HG03521 (cell line): Measurements from ENCODE around the gene SHB.
"Not testable (repeated sequence)": the region's sequence is repeated elsewhere in the genome, so short reads cannot be mapped to it uniquely, and the experiment has no call there.

Experiments
- ATAC-seq: cut with Tn5 transposase; IDR thresholded peaks from one replicate; pipeline ENCODE4 v1.9.1; 2021; ENCODE audit warnings: mild to moderate bottlenecking, moderate library complexity; ENCODE audit not compliant: unreplicated experiment

The SHB gene

GRCh38 chr9:37972351-37972848, 96.6 kb downstream of the SHB start:
- no peak for ATAC-seq

DNA sequence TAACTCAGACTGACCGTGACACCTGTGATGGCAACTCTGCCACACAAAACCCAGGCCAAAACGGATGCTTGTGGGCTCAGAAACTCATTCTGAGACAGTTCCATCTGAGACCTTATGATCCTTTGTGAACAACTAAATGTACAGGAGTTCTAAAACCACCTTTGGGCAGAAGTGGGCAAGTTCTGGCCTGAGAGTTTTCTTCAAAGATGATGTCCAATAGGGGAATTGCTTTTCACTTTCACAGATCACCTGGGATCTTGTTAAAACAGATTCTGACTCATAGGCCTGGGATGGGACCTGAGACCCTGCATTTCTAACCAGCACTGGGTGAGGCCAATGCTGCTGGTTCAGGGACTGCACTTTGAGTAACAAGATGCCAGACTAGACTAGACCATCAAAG, 97.3 kb downstream of the SHB start:
- ATAC-seq = no peak

GRCh38 chr9:37971108-37971459, 97.9 kb downstream of the SHB start:
- ATAC-seq = no peak

- no peak for ATAC-seq
Observed at GRCh38 chr9:37970301-37971107, 98.5 kb downstream of the SHB start.

DNA sequence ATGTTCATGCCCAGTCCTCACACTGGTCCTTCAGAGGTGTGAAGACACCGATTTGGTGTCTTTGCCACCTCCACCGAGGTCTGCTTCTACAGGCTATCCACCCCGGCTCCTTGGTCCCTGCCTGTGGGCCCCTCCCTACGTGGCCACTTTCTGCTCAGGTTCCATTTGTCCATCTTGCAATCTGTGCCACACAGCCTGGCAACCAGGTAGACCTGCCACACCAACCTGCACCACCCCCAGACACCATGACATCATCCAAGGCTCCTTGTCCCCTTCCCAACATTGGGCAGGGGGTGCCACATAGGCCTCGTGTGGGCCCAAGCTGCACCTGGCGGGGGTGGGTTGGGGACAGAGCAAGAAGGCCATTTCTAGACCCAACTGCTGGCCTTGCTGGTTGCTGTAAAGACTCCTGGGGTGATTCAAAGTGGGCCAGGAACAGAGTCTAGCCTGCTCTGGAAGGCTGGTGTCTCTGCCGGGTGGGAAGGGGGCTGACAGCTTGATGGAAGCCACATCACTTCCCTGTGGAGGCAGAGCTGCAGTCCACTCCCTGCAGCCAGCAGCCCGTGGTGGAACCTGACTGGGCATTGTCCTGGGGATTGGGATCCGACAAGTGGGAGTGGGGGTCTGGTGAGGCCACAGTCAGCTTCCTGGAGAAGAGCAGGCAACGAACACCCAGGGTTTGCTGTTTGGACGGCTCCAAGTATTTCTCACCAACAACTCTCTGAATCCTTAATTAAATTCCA, 99.3 kb downstream of the SHB start:
- no peak for ATAC-seq

GRCh38 chr9:37969130-37969529, 99.9 kb downstream of the SHB start:
- ATAC-seq = no peak

- no peak for ATAC-seq
Observed at GRCh38 chr9:37968228-37968701, 100.8 kb downstream of the SHB start.

DNA sequence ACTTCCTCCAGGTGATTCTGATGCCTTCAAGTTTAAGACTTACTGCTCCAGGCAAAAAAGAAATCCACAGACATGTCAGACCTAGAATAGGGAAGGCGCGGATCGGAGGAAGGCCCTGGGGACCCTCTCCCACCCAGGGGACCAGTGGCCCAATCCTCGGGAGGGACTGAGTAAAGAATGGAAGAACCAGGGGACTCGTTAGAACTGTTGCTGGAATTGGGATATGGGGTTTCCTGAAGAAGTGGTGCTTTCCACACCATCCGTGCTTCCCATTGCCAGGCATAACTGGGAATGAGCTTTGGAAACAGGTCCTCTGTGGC, 101.3 kb downstream of the SHB start:
- ATAC-seq = no peak

DNA sequence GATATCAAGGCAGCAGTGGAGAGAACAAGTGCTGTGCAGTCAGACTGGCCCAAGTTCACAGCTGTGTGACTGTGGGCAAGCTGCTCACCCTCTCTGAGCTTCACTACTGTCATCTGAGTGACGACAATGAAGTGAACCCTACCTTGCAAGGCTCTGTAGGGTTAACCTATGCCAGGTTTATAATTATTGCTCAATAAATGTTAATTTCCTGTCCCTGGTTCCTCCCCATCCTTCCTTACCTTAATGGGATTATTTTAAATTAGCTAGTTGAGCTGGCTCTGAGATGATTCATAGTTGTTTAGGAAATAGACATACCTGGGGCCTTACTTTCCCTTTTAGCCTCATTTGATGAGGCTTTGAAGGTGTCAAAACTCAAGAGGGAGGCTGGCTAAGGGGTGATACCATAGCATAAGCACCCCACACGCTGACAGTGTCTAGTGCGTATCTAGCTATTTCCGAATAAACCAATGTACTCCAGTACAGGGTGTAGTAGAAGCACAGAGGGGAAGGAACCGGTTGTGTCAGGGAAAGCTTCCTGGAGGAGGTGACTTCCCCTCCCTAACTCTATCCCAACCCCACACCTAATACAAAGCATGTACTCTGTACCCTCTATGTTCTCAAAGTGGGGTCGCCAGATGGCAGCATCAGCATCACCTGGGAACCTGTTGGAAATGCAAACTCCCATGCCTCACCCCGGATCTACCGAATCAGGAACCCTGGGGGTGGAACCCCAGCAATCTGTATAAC, 101.8 kb downstream of the SHB start:
- no peak for ATAC-seq

DNA sequence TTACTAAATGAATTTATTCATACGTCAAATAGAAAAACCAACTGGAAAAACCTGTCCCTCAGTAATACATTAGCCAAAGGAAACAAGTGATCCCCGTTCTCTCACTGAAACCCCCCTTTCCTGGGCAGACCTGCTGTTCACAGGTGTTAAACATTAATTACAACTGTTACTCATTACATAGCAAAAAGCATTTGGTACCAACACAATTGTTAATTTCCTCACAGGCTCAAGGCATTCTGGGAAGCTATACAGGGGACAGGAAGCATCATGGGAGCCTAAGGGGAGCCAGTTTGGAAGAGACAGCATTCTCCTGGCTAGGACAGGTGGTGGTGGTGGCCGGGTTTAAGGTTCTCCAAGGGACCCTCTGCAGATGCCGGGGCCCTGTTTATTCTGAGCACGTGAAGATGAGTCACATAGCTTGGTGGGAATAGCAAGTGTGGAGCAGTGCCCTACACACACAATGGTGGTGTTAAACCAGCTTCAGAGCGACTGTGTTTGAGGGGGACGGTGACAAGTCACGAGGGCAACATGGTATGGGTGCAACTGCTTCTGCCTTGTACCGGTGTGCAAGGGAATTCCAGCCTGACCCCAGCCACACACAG, 102.5 kb downstream of the SHB start:
- ATAC-seq = no peak

DNA sequence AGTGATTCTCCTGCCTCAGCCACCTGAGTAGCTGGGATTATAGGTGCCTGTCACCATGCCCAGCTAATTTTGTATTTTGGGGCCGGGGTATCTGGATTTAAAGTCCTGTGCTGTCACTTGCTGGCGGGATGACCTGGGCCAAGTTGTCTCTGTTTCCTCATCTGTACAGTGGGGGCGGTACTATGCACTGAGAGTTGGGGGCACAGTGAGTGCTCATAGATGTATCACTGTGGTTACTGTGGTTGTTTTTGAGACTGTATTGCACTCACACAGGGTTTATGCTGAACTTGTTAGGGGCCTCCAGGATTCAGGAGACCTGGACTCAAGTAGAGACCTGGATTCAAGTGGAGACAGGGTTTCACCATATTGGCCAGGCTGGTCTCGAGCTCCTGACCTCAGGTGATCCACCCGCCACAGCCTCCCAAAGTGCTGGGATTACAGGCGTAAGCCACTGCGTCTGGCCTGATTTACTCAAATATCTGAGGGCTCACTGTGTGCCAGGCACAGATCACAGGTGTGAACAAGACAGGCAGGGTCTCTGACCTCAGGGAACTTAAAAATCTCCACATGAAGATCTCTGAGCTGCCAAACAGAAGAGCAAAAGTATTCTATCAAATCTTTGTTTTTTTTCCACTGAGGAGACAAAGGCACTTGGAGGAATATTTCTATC, 103.2 kb downstream of the SHB start:
- not testable (repeated sequence) for ATAC-seq

DNA sequence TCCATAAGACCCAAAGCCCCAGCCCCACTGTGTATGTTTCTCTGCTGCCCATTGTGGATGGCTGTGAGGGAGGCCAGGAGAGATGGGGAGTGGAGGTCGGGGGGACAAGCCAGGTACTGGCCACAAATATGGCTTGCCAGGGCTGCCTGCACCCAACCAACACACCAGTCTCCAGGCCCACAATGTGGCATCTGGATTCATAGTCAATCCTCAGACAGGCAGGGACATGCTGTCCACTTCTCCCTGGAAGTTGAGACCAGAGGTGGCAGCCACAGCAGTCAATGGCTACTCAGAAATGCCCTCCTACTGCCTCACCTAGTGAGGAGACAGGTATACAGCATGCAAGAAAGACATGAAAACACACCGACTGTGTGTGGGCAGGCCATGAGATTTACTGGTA, 103.9 kb downstream of the SHB start:
- no peak for ATAC-seq

DNA sequence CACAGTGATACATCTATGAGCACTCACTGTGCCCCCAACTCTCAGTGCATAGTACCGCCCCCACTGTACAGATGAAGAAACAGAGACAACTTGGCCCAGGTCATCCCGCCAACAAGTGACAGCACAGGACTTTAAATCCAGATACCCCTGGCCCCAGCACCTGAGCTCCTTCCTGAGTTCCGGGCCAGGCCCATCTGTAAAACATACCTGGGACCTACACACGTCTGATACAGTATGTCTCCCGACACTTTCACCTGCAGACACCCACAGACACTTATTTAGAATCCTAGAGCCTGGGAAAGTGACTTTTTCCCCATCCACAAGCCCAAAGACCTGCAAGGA, 104.3 kb downstream of the SHB start:
- ATAC-seq = no peak

GRCh38 chr9:37963936-37964739, 104.9 kb downstream of the SHB start:
- ATAC-seq = no peak

DNA sequence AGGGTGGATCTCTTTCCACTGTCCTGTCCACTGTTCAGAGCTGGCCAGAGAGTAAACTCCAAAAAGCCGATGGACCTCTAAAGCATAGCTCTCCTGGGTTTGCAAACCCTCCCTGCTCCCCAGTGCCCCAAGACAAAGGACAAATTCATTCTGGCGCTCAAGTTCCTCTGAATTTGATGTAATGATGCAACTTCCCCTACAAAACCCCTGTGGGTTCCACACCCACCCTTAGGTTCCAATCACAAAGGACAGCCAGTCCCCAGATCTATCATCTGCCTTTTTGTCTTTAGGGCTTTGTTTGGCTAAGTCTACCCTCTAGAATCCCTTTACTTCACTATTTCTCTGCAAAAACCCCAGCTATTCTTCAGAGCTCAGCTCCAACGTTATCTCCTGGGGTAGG, 107.7 kb downstream of the SHB start:
- no peak for ATAC-seq

DNA sequence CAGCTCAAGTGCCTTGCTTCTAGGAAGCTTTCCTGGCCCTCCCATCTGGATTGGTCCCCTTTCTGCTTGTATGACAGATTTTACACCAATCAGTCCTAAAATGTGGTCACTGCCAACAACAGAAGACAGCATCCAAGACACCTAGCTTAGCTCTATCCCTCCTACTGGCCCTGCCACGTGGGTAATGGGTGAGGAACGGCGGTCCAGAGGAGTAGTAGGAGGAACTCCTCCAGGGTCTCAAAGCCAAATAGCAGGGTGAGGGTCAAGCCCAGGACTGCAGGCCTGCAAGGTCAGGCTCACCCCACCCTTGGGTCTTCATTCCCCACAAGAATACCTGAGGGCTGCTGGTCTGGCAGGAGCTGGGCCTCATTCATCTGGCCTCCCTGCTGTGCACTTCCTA, 108.4 kb downstream of the SHB start:
- ATAC-seq = no peak

- ATAC-seq = no peak
Observed at GRCh38 chr9:37959976-37960375, 109.1 kb downstream of the SHB start.

DNA sequence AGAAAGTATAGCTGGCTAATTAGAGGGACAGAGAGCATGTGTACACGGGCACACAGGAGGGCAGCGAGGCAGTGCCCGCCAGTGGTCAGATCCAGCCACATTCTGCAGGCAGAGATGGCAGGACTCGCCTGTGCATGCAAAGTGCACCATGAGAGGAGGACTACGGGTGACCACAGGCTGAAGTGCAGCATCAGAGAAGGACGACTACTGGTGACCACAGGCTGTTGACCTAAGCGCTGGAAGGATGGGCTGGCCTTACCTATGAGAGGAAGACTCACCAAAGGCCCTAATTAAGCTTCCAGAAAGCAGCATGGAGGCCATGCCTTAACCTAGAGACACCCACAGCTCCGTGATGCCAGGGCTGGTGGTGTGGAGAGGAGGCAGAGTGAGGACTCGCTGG, 110.9 kb downstream of the SHB start:
- ATAC-seq = no peak

DNA sequence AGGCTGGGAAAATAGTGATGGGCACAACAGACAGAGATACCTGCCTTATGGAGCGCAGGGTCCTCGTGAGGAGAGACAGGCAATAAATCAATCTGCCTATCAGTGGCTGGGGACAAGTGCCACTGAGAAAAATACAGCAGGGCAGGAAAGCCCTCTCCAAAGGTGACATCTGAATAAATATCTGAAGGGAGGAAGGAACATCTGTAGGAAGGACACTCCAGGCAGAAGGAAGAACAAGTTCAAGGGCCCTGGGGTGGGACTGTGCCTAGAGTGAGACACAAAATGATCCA, 111.4 kb downstream of the SHB start:
- ATAC-seq = no peak
